Measurements from ENCODE around the gene TMEM161B.
"Not testable (repeated sequence)": the region's sequence is repeated elsewhere in the genome, so short reads cannot be mapped to it uniquely, and the experiment has no call there.

Gene TMEM161B

DNA sequence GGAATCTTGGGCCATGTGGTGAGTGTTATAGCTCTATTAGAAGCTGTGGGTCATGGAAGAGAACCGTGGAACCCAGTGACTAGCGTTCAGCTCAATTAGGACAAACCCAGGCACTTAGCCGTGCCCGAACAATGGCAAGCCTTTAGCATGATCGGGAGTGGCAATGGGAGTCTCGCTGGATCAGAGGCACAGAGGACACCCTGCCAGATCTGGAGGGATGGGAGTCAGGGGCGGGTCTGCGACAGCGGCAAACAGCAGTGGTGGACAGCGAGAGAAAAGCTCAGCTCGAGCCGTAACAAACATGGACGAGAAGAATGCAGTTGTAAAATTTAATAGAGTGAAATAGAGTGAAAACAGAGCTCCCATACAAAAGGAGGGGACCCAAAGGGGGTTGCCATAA lies 91.2 kb downstream of the TMEM161B start:
- not testable (repeated sequence) for DNase-seq

DNA sequence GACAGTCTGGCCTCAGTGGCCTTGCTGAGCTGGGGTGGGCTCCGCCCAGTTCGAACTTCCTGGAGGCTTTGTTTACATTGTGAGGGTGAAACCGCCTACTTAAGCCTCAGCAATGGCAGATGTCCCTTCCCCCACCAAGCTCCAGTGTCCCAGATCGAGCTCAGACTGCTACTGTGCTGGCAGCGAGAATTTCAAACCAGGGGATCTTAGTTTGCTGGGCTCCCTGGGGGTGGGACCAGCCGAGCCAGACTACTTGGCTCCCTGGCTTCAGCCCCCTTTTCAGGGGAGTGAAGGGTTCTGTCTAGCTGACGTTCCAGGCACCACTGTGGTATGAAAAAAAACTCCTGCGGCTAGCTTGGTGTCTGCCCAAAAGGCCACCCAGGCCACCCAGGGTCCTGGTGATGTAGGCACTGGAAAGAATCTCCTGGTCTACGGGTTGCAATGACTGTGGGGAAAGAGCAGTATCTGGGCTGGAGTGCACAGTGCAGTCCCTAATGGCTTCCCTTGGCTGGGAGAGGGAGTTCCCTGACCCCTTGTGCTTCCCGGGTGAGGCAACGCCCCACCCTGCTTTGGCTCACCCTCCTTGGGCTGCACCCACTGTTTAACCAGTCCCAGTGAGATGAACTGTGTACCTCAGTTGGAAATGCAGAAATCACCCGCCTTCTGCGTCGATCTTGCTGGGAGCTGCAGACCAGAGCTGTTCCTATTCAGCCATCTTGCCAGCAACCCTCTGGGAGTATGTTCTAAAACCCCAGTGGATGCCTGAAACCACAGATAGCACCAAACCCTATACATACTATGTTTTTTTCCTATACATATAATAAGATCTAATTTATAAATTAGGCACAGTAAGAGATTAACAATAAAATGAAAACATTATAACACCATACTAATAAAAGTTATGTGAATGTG lies 95.5 kb downstream of the TMEM161B start:
- no peak for DNase-seq

GRCh38 chr5:88159591-88159990 lies 109.1 kb downstream of the TMEM161B start:
- no peak for DNase-seq

- no peak for DNase-seq
Observed at GRCh38 chr5:88158056-88158455, 110.6 kb downstream of the TMEM161B start.

DNA sequence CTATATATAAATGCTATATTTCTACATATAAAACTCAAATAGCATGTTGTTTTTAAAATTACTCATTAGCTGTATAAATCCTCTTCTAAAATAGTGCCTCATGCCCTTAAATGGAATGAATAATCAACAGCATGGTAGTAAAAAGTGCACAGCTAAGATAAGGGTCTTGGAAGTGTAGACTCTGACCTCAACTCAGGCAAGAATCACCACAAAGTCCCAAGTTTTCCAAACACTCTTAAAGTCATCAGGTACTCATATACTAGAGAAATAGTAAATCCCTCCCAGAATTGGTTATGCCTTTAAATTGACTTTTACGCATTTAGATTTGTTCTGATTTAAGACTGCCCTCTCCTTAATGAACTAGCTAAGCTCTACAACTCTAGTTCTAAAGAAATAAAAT lies 113.8 kb downstream of the TMEM161B start:
- DNase-seq, result no peak

DNA sequence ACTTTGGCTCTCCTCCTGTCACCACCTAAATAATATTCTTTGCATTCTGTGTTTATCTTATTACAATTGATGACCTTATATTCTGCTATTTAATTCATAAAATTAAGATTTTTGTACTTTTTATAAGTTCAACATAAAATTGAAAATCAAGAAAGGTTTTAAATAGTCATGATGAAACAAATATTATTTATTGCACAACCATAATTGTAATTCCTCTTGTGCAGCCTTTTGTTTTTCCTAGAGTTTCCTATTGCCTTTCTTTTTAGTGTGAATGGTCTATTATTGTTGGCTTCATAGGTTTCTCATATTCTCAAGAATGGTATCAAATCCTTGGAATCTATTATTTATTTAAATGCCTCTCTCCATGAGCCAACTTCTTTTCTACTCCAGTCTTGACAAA lies 117.9 kb downstream of the TMEM161B start:
- no peak for DNase-seq

GRCh38 chr5:88145611-88146467 lies 122.8 kb downstream of the TMEM161B start:
- DNase-seq, result no peak

- DNase-seq, result no peak
Observed at GRCh38 chr5:88145221-88145610, 123.4 kb downstream of the TMEM161B start.
